DMS53 (cell line): ENCODE measurements around the gene AKNA.

Experiments used
- DNase-seq: peaks from one replicate; lab custom pipeline; 2025; lab: John Stamatoyannopoulos, UW

The AKNA gene

DNA sequence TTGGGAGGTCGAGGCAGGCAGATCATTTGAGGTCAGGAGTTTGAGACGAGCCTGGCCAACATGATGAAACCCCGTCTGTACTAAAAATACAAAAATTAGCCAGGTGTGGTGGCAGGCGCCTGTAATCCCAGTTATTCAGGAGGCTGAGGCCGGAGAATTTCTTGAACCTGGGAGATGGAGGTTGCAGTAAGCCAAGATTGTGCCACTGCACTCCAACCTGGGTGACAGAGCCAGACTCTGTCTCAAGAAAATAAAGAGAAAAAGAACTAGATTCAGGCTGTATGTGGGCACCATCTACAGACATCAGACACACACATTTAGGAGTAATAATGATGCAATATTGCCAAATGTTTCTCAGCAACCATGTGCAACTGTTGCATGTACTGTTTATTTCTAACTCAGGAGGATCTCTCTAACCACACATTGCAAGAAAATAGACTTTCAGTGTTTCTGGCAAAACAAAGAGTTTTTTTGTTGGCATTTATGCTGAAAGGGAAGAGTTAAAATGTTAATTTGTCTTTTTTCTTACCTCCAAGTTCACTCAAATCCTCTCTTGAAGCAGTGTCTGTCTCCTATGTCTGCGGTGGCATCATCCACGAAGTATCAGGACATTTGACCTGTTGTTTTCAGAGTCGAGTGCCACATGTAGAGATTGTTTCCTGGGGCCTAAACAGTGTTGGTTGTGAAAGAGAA, 70.0 kb downstream of the AKNA start:
- DNase-seq, result no peak

DNA sequence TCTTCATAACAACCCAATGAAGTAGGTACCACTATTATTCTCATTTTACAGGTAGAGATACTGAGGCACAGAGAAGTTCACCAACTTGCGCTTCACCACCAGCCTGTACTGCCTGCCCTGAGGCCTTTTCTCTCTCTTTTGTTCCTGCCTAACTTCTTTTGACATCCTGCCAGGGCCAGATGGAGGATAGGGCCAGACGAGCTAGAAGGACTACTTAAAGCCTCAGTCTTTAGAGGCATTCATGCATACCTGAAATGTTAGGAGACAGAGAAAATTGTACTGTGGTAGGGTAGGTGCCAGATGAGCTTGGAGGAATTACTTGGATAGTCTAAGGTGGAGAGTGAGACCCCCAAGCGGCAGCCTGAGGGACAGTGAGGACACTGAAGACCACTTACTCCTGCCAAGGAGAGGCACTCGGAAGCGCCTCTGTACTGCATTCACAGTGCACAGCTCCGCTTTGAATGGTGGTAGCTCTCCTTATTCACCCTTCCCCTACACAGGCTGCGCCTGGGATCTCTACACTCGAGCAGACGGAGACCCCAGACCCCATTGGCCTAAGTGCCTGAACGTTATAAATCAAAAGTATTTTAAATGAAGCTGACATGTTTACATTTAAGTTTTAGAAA, 71.1 kb downstream of the AKNA start:
- no peak for DNase-seq

- no peak for DNase-seq
Observed at GRCh38 chr9:114315723-114316363, 71.9 kb downstream of the AKNA start.

DNA sequence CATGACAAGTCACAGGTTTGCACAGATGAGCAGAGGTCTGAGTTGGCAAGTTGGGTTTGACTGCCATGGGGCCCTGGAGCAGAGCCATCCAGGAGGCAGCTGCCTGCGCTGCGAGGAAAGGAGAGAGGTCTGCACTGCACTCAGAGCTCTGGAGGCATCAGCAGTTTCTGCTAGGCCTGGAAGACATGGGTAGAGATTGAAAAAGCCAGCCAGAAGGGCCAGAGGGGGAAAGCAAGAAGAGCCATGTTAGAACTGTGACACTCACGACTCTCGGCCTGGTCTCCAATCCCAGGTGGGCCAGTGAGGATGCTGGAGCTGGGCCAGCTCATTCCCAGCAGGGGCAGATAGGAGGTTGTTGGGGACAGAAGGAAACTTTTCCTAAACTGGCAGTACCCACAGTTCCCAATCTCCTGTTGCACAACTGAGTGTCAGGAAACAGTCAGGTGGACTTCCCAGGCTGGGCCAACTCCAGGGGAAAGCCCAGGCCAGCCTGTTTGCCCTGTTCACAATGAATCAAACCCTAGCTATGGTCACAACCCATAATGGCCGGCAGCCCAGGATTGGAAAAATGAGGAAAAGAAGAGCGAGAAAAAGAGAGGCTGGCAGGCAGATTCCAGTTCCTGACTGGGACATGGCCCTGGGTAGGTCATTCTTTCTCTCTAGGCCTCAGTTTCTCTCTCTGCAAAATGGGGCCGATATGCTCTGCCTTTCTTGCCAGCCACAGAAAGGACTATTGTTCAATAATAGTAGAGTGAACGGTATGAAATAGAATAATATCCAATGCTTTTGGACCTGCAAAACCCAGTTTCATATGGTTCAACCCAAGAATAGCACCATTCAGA, 72.7 kb downstream of the AKNA start:
- DNase-seq, result no peak

GRCh38 chr9:114314256-114314867, 73.4 kb downstream of the AKNA start:
- no peak for DNase-seq

DNA sequence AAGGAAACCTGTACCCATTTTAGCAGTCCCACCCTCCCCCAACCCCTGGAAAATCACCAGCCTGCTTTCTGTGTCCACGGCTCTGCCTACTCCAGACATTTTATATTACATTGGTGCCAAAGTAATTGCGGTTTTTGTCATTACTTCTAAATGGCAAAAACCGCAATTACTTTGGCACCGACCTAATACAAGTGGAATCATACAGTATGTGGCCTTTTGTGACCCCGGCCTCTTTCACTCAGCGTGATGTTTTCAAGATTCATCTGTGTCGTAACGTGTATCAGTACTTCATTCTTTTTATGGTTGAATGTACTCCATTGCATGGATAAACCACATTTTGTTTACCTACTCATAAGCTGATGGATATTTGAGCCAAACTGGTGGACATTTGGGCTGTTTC, 74.6 kb downstream of the AKNA start:
- DNase-seq, result no peak

DNA sequence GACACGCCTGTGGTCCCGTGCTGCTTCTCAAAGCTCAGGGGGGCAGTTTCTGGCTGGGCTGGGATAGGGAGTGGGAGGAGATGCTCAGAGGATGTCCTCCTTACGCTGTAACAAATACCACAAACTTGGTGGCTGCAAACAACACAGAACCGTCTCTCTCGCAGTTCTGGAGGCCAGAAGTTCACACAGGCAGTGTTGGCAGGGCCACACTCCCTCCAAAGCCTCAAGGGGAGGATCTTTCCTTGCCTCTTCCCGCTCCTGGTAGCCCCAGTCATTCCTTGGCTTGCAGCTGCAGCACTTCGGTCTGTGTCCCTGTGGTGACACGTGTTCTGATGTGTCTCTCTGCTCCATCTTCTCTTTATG, 75.3 kb downstream of the AKNA start:
- no peak for DNase-seq

DNA sequence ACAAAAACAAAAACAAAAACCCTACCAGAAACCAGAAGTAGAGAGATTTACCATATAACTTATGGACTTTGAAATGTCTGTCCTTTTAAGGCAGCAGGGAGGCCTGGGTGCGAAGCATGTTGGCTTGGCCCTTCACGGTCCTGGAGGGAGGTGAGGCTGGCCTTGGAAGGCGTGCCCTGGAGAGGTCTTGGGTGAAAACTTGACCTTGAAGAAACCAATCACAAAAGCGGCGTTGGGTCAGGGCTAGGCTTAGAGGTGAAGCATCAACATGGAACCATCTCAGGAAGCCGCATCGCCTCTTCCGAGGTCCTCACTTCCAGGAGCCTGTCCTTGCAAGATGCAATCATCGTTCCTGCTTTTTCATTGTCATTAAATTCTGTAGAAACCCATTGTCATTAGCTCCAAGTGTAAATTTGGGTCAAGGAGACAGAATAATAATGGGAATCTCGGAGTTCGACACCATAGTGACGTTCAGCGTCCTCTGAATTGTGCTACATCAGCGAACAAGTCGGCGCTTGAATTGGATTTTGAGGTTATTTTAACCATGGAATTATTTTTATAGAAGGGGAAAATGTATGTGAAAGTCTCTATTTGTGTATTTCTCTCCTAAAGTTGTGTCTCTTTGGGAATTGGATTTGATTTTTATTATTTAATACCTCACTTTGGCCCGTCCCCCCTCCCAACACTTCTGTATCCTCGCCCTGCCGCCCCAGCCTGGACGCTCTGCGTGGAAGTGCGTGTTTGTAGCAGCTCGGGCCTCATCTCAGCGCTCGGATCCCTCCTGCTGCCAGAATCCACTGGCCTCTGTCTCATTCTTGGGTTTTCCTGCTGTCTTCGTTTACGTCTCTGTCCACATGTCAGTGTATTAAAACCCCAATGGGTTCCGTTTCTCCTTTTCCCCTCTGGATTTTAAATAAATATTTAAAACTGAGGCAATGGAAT, 75.9 kb downstream of the AKNA start:
- DNase-seq, result no peak

GRCh38 chr9:114310471-114311450, 77.0 kb downstream of the AKNA start:
- DNase-seq, result no peak

- DNase-seq, result no peak
Observed at GRCh38 chr9:114309096-114309495, 78.7 kb downstream of the AKNA start.

DNA sequence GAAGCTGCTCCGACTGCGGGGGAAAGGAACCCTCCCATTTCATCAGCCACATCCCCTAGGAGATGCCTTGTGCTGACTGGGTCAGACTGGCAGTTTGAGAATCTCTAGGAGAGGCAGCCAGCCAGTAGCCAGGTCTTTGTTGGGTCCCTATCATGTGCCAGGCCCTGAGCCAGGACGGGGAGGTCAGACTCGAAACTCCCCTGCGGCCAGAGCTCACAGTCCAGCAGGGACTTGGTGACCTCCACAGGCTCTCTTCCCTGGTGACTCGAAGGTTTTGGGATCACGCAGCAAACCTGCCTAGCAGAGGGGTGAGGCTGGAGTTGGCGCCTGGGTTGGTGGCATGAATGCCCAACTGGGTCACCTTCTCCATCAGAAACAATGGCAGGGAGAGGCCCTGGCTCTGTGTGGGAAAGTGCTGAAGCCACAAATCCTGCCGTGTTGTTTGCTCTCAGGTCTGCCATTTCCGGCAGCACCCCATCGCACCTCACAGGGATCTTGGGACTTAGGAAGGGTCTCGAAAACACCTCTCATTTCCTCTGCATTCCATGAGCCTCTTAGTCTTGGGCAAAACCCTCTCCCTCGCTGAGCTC, 79.3 kb downstream of the AKNA start:
- DNase-seq, result no peak

GRCh38 chr9:114307899-114308267, 79.9 kb downstream of the AKNA start:
- no peak for DNase-seq

DNA sequence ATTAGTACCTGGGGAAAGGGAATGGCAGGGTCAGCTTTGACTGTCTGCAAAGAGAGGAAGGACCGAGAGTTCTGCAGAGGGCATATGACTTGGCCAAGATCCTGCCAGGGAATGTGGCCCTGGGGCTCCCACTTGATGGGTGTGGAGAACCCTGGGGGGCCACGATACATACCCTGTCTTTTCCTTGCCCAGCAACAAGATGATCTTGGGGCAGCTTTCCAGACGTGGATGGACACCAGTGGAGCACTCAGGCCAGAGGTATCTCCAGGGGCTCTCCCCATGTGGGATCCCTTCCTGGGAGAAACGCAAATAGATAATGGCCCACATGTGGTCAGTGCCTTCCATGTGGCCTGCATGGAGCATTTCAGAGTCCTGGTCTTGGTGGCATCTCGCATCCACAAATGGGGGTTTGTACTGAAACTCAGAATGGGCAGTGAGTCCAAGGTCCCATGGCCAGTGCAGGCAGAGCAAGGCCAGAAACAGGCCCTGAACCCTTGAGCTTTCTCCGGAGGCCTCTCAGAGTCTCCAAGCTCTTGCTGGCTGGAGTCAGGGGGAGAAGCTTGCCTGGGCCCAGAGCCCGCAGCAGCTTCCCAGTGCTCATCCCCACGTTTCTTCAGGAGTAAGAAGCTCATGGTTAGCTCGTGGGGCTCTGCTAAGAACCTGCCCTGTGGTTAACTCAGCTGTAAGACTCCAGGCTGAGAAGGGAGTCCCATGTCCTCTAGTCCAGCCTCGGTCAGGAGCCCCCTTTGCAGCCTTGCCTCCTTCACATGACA, 83.2 kb downstream of the AKNA start:
- DNase-seq, result no peak

DNA sequence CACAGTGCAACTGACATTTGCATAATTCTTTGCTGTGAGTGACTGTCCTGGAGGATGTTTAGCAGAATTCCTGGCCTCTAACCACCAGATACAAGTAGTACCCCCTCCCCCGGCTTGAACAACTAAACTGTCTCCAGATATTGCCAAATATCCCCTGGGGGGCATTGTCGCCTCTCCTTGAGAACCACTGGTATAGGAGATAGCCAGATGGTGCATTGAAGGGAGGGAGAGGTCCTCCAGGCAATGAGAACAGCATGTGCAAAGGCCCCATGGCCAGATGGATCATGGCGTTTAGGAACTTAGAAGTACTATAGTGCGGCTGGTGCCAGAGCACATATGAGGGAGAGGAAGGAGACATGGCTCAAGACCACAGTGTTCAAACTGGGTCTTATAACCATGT, 83.8 kb downstream of the AKNA start:
- no peak for DNase-seq

DNA sequence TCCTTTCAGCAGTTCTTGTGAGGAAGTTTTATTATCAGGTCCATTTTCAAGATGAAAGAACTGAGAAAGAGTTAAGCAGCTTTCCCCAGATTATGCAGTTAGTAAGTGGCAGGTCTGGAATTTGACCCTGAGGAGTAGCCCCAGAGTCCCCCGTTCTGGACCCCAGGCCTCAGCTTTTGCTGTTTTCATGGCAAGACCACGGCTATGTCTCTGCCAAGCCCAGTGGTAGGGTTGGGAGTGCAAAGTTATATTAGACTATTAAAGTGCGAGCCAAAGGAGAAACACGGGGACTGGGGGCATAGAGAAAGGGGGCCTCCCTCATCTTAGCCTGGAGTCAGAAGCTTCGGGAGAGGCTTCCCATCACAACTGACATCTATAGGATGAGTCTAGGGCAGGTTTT, 84.2 kb downstream of the AKNA start:
- DNase-seq, result no peak

GRCh38 chr9:114302727-114303126, 85.1 kb downstream of the AKNA start:
- no peak for DNase-seq

DNA sequence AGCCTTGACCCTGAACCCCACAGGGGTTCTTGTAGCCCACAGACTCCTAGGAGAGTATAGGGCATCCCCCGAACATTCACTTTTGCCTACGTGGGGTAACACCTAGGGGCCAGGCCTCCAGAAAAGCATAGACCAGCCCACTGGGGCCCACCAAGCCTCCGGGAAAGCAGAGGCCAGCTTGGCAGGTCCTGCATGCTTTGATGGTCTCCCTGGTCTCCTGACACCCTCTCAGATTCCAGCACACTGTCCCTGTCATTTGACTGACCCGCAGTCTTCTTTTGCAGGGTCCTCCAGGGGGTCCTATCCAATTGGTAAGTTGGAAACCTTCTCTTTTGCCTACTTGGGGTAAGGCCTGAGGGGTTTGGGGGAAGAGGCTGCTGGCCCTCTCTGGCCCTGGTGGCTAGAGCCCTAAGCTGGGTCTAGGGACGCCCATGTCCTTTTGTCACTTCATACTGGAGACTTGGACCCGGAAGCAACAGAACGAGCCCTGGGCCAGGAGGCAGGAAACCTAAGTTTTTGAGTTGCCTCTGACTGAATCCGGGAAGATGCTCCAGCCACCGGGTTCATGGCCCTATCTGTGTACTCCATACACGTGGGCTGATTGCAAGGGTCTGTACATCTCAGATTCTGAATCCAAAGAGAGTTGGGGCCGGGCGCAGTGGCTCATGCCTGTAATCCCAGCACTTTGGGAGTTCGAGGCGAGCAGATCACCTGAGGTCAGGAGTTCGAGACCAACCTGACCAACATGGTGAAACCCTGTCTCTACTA, 85.8 kb downstream of the AKNA start:
- no peak for DNase-seq
